ENCODE results near the gene GNG2. TPM values are rescaled to one million over a fixed set of nuclear protein-coding genes. Genes with fewer than 3 reads are reported as not detected.

The GNG2 gene
- total and polyA plus RNA-seq, 2 experiments from 2014 or later = 5.0 to 13.7 TPM

DNA sequence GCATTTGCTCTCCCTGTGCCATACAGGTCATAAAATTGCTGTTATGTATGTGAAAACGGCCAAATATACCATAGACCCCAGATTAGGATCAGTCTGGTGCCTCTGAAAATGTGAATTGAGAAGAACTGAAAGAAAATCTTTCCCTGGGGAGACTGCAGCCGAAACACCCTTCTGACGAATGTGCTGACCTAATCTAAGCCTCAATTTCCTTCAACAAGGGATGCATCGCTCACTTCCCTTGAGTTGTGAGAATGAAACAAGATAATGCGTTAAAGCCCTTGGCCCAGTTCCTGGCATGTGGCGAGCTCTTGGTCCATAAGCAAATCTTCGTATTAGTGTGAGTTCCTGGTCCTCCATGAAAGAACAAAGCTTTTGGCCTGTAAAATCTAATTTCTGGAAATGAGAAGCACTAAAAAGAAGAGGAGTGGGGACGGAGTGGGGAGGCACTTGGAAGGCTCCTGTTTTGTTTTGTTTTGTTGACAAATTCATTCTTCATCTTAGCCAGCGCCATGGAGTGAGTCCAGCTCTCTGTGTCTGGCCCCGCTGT lies 79.4 kb downstream of the GNG2 start:
- H3K79me2 ChIP-seq = no peaks in the 10 kb centered on the region
- no peak overlapping the region for H3K4me3 ChIP-seq
- H3K4me2 ChIP-seq = peak overlapping the region; percentile 44
- H3K27ac ChIP-seq = peak overlapping the region; percentile 69
- no peaks in the 10 kb centered on the region for H3K9me2 ChIP-seq (replicated peaks; ENCODE audit: insufficient read depth)
- WGBS (ENCODE audit: low lambda C conversion rate, missing lambda C conversion rate) = 60% methylated on average over 10 of the region's 10 CpGs
- peak; percentile 25 for DNase-seq (ENCODE audit: low spot score)
- H4K20me1 ChIP-seq (ENCODE audit: insufficient read depth, poor library complexity, severe bottlenecking) = no peaks in the 10 kb centered on the region
- no peak for TF ChIP-seq CTCF (IDR thresholded peaks at IDR 0.05; ENCODE audit: poor library complexity)
- TF ChIP-seq EZH2 (IDR thresholded peaks at IDR 0.05; ENCODE audit: borderline replicate concordance) = no peak
- no peak for TF ChIP-seq EZH2phosphoT487 (IDR thresholded peaks at IDR 0.05; ENCODE audit: low read depth, severe bottlenecking, unreplicated experiment)
- no peaks in the 10 kb centered on the region for H3K27me3 ChIP-seq
- peaks cover 4% of the 10 kb centered on the region for H3K4me1 ChIP-seq (ENCODE audit: insufficient read depth)
- H2AFZ ChIP-seq = no peak overlapping the region
- no peaks in the 10 kb centered on the region for H3K36me3 ChIP-seq (replicated peaks; ENCODE audit: insufficient read depth, low read depth)
- no peaks in the 10 kb centered on the region for H3K9me3 ChIP-seq (ENCODE audit: low read depth)

GRCh38 chr14:51942971-51943370 lies 82.6 kb downstream of the GNG2 start:
- Histone ChIP-seq H3K4me3 (no peak overlapping the region), H3K79me2 (no peaks in the 10 kb centered on the region), H3K27me3 (no peaks in the 10 kb centered on the region), H2AFZ (no peak overlapping the region), H3K9me3 (ENCODE audit: low read depth) (no peaks in the 10 kb centered on the region), H3K4me2 (no peak overlapping the region), H3K4me1 (ENCODE audit: insufficient read depth) (peaks cover 4% of the 10 kb centered on the region), H3K36me3 (replicated peaks; ENCODE audit: insufficient read depth, low read depth) (no peaks in the 10 kb centered on the region), H4K20me1 (ENCODE audit: insufficient read depth, poor library complexity, severe bottlenecking) (no peaks in the 10 kb centered on the region), H3K27ac (no peak overlapping the region), H3K9me2 (replicated peaks; ENCODE audit: insufficient read depth) (no peaks in the 10 kb centered on the region)
- TF ChIP-seq CTCF (IDR thresholded peaks at IDR 0.05; ENCODE audit: poor library complexity) = no peak
- TF ChIP-seq EZH2 (IDR thresholded peaks at IDR 0.05; ENCODE audit: borderline replicate concordance) = no peak
- TF ChIP-seq EZH2phosphoT487 (IDR thresholded peaks at IDR 0.05; ENCODE audit: low read depth, severe bottlenecking, unreplicated experiment) = no peak
- DNase-seq (ENCODE audit: low spot score) = no peak
- WGBS (ENCODE audit: low lambda C conversion rate, missing lambda C conversion rate) = 96% methylated on average over 2 of the region's 2 CpGs

DNA sequence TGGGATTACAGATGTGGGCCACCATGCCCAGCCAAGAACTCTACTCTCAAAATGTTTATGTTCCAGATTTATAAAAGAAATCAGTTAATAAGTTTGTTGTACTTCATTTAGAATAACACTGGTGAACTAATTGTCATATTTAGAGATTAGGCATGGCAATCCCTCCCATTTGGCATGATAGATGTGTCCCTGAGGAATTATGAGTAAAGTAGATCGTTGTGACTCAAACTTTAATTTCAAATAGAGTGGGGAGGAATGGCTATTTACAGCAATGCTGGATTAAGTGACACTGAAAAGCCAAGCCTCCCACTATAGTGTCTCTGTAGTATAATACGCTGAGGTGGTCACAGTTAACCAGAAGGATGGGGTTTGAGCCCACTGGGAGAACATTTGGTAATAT lies 89.6 kb downstream of the GNG2 start:
- Histone ChIP-seq H3K4me2 (no peak overlapping the region), H3K79me2 (no peaks in the 10 kb centered on the region), H2AFZ (no peak overlapping the region), H3K27me3 (no peaks in the 10 kb centered on the region), H3K36me3 (replicated peaks; ENCODE audit: insufficient read depth, low read depth) (no peaks in the 10 kb centered on the region), H4K20me1 (ENCODE audit: insufficient read depth, poor library complexity, severe bottlenecking) (no peaks in the 10 kb centered on the region), H3K4me1 (ENCODE audit: insufficient read depth) (no peaks in the 10 kb centered on the region), H3K4me3 (no peak overlapping the region), H3K9me2 (replicated peaks; ENCODE audit: insufficient read depth) (no peaks in the 10 kb centered on the region), H3K27ac (no peak overlapping the region), H3K9me3 (ENCODE audit: low read depth) (no peaks in the 10 kb centered on the region)
- TF ChIP-seq CTCF (IDR thresholded peaks at IDR 0.05; ENCODE audit: poor library complexity) (no peak), EZH2phosphoT487 (IDR thresholded peaks at IDR 0.05; ENCODE audit: low read depth, severe bottlenecking, unreplicated experiment) (no peak), EZH2 (IDR thresholded peaks at IDR 0.05; ENCODE audit: borderline replicate concordance) (no peak)
- WGBS (ENCODE audit: low lambda C conversion rate, missing lambda C conversion rate) = 91% methylated on average over 2 of the region's 2 CpGs
- no peak for DNase-seq (ENCODE audit: low spot score)

Data from hepatocyte (in vitro differentiated cells).